Measurements from ENCODE around the gene PRRC2A.
"Not testable (repeated sequence)": the region's sequence is repeated elsewhere in the genome, so short reads cannot be mapped to it uniquely, and the experiment has no call there.

PRRC2A gene

GRCh38 chr6:31586599-31587281 is 33.8 kb upstream of the PRRC2A start:
- DNase-seq (ENCODE audit: low read depth), result no peak
- no peak overlapping the region; the same call in 1 of the 2 replicates for H3K4me3 ChIP-seq (ENCODE audit: low read depth, low read length)
- TF ChIP-seq, protein P1, sequence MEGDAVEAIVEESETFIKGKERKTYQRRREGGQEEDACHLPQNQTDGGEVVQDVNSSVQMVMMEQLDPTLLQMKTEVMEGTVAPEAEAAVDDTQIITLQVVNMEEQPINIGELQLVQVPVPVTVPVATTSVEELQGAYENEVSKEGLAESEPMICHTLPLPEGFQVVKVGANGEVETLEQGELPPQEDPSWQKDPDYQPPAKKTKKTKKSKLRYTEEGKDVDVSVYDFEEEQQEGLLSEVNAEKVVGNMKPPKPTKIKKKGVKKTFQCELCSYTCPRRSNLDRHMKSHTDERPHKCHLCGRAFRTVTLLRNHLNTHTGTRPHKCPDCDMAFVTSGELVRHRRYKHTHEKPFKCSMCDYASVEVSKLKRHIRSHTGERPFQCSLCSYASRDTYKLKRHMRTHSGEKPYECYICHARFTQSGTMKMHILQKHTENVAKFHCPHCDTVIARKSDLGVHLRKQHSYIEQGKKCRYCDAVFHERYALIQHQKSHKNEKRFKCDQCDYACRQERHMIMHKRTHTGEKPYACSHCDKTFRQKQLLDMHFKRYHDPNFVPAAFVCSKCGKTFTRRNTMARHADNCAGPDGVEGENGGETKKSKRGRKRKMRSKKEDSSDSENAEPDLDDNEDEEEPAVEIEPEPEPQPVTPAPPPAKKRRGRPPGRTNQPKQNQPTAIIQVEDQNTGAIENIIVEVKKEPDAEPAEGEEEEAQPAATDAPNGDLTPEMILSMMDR (IDR thresholded peaks at IDR 0.05; ENCODE audit: low read depth, low read length, missing control alignments), result no peak

DNA sequence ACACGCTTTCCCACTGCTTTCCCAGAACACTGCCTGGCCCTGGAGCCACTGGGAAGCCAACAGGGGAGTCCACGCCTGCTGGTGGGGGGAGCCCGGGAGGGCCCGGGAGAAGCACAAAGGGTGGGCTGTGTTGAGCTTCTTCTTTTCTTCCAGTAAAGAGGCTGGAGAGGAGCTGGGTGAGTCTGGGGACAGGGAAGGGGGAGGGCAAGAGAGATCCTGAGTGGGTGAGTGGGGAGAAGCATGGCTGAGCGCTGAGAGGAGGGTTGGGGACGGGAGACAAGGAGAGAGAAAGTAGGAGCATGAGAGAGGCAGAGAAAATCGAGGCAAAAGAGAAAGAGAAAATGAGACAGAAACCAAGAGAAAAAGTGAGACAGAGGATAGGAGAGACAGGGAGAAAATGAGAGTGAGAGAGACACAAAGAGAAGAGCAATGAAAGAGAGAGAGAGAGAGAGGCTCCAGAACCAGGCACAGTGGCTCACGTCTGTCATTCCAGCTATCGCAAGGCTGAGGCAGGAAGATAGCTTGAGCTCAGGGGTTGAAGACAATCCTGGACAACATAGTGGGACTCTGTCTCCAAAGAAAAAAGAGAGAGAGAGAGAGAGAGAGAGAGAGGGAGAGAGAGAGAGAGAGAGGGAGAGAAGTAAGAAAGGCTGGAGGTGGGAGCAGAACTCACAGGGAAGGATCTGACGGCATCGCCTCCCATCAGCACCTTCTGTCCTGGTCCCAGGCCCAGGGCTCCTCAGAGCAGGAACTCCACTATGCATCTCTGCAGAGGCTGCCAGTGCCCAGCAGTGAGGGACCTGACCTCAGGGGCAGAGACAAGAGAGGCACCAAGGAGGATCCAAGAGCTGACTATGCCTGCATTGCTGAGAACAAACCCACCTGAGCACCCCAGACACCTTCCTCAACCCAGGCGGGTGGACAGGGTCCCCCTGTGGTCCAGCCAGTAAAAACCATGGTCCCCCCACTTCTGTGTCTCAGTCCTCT is 32.4 kb upstream of the PRRC2A start:
- TF ChIP-seq, protein P1 (IDR thresholded peaks at IDR 0.05; ENCODE audit: low read depth, low read length, missing control alignments), result no peak
- no peak for DNase-seq (ENCODE audit: low read depth)
- H3K4me3 ChIP-seq (ENCODE audit: low read depth, low read length), result 0 out of 2 replicates have a peak overlapping the region, but pooled peaks have one; percentile 1

GRCh38 chr6:31588871-31589650 is 31.5 kb upstream of the PRRC2A start:
- H3K4me3 ChIP-seq (ENCODE audit: low read depth, low read length), result no peak overlapping the region
- TF ChIP-seq, protein P1 (IDR thresholded peaks at IDR 0.05; ENCODE audit: low read depth, low read length, missing control alignments), result no peak
- no peak for DNase-seq (ENCODE audit: low read depth)

GRCh38 chr6:31590691-31591090 is 29.8 kb upstream of the PRRC2A start:
- H3K4me3 ChIP-seq (ENCODE audit: low read depth, low read length); DNase-seq (ENCODE audit: low read depth): not testable (repeated sequence)

GRCh38 chr6:31592396-31592771 is 28.1 kb upstream of the PRRC2A start:
- peak overlapping the region; percentile 25 for H3K4me3 ChIP-seq (ENCODE audit: low read depth, low read length)
- TF ChIP-seq, protein P1 (IDR thresholded peaks at IDR 0.05; ENCODE audit: low read depth, low read length, missing control alignments), result no peak
- DNase-seq (ENCODE audit: low read depth), result no peak

GRCh38 chr6:31597006-31597405 is 23.5 kb upstream of the PRRC2A start:
- TF ChIP-seq, protein P1 (IDR thresholded peaks at IDR 0.05; ENCODE audit: low read depth, low read length, missing control alignments), result peak; percentile 66
- no peak for DNase-seq (ENCODE audit: low read depth)
- no peak overlapping the region for H3K4me3 ChIP-seq (ENCODE audit: low read depth, low read length)

GRCh38 chr6:31607317-31607716 is 13.2 kb upstream of the PRRC2A start:
- DNase-seq (ENCODE audit: low read depth), result no peak
- H3K4me3 ChIP-seq (ENCODE audit: low read depth, low read length), result no peak overlapping the region
- TF ChIP-seq, protein P1 (IDR thresholded peaks at IDR 0.05; ENCODE audit: low read depth, low read length, missing control alignments), result no peak

Data from GM12864 (cell line).